HL-60/S4 treated with phorbol 12-myristate 13-acetate at 8.2 ng/mL for 4 days and 3 days (cell line): ENCODE data around the gene ZWILCH.
"Not testable (repeated sequence)": the region's sequence is repeated elsewhere in the genome, so short reads cannot be mapped to it uniquely, and the experiment has no call there.

Source experiments
- in situ Hi-C: fragments of 300-500 bp; cut with MboI; formaldehyde crosslinking; loops from 2 replicates; pipeline ENCODE4 v1.15.0; 2022; ENCODE audit warnings: low sequenced_read_pairs

Gene ZWILCH

GRCh38 chr15:66504563-66505429, at the start of gene ZWILCH, which contains the start of gene RPL4:
Gene ZWILCH (plus strand): TSS chr15:66505326. CDS start chr15:66505339, 13 bp downstream.
Gene RPL4 (minus strand): TSS chr15:66504855. CDS start chr15:66504790, 65 bp downstream.
- in situ Hi-C loops, result no loop called here

GRCh38 chr15:66456211-66456610, 48.9 kb upstream of the ZWILCH start:
- in situ Hi-C loops, result no loop called here

- in situ Hi-C loops, result no loop called here
Observed at GRCh38 chr15:66459818-66460615, 45.1 kb upstream of the ZWILCH start.

- in situ Hi-C loops, result not testable (repeated sequence)
Observed at GRCh38 chr15:66461294-66461693, 43.8 kb upstream of the ZWILCH start.

GRCh38 chr15:66461917-66462316, 43.2 kb upstream of the ZWILCH start:
- in situ Hi-C loops, result no loop called here

- in situ Hi-C loops, result no loop called here
Observed at GRCh38 chr15:66462627-66463026, 42.5 kb upstream of the ZWILCH start.

- in situ Hi-C loops, result not testable (repeated sequence)
Observed at GRCh38 chr15:66465294-66465693, 39.8 kb upstream of the ZWILCH start.

- in situ Hi-C loops, result not testable (repeated sequence)
Observed at GRCh38 chr15:66467162-66468040, 37.7 kb upstream of the ZWILCH start.

- in situ Hi-C loops, result not testable (repeated sequence)
Observed at GRCh38 chr15:66470825-66471224, 34.3 kb upstream of the ZWILCH start.

GRCh38 chr15:66472176-66472999, 32.7 kb upstream of the ZWILCH start:
- in situ Hi-C loops, result no loop called here

GRCh38 chr15:66474135-66474534, 31.0 kb upstream of the ZWILCH start:
- in situ Hi-C loops, result no loop called here

GRCh38 chr15:66474963-66475362, 30.2 kb upstream of the ZWILCH start:
- in situ Hi-C loops, result loop anchor here (25.0 kb wide), 1 partner anchor 88 kb away; the partner anchor contains the start of gene MAP2K1

GRCh38 chr15:66476535-66476934, 28.6 kb upstream of the ZWILCH start:
- in situ Hi-C loops, result loop anchor here (25.0 kb wide), 1 partner anchor 89 kb away; the partner anchor contains the start of gene MAP2K1

GRCh38 chr15:66477011-66477410, 28.1 kb upstream of the ZWILCH start:
- in situ Hi-C loops, result loop anchor here (25.0 kb wide), 1 partner anchor 90 kb away; the partner anchor contains the start of gene MAP2K1

- in situ Hi-C loops, result loop anchor here (25.0 kb wide), 1 partner anchor 93 kb away; the partner anchor contains the start of gene MAP2K1
Observed at GRCh38 chr15:66480267-66480666, 24.9 kb upstream of the ZWILCH start.

GRCh38 chr15:66481107-66481856, 23.8 kb upstream of the ZWILCH start:
- in situ Hi-C loops, result loop anchor here (25.0 kb wide), 1 partner anchor 94 kb away; the partner anchor contains the start of gene MAP2K1

- in situ Hi-C loops, result loop anchor here (25.0 kb wide), 1 partner anchor 95 kb away; the partner anchor contains the start of gene MAP2K1
Observed at GRCh38 chr15:66482539-66482938, 22.6 kb upstream of the ZWILCH start.

GRCh38 chr15:66483131-66483566, 22.0 kb upstream of the ZWILCH start:
- in situ Hi-C loops, result loop anchor here (25.0 kb wide), 1 partner anchor 96 kb away; the partner anchor contains the start of gene MAP2K1
